GM12878 (cell line): ENCODE results near the gene C22orf15. TPM values are rescaled to one million over a fixed set of nuclear protein-coding genes. Genes with fewer than 3 reads are reported as not detected.

Experiments used
- BCL3 ChIP-seq: IDR thresholded peaks from 2 replicates; pipeline ENCODE4 v1.6.1; 2011; ENCODE audit warnings: borderline replicate concordance, low read depth, mild to moderate bottlenecking, moderate library complexity, low read length; ENCODE audit not compliant: insufficient read depth, poor library complexity, severe bottlenecking
- EZH2 ChIP-seq: IDR thresholded peaks from 2 replicates; pipeline ENCODE4 v1.6.1; 2012; ENCODE audit warnings: low read depth, mild to moderate bottlenecking, control low read depth, inconsistent platforms, low read length, borderline replicate concordance; ENCODE audit not compliant: control insufficient read depth
- FOXK2 ChIP-seq: fragments of 450-650 bp; IDR thresholded peaks from 2 replicates; pipeline ENCODE4 v1.6.1; 2017; ENCODE audit warnings: mild to moderate bottlenecking, moderate library complexity
- IRF3 ChIP-seq: fragments of 450-650 bp; IDR thresholded peaks from 2 replicates; pipeline ENCODE4 v1.6.1; 2014; ENCODE audit warnings: mild to moderate bottlenecking
- MAX ChIP-seq: IDR thresholded peaks from 2 replicates; pipeline ENCODE4 v1.6.1; 2012; ENCODE audit warnings: low read depth, low read length, improper control_type of control experiment
- PAX5 ChIP-seq: IDR thresholded peaks from 2 replicates; pipeline ENCODE4 v1.6.1; 2011; ENCODE audit warnings: low read depth, low read length, borderline replicate concordance
- RUNX3 ChIP-seq: IDR thresholded peaks from 2 replicates; pipeline ENCODE4 v1.6.1; 2012; ENCODE audit warnings: low read length, inconsistent platforms
- SMC3 ChIP-seq: IDR thresholded peaks from 2 replicates; pipeline ENCODE4 v1.6.1; 2011; ENCODE audit warnings: low read length, improper control_type of control experiment, borderline replicate concordance
- STAT1 ChIP-seq: fragments of 450-650 bp; conservative IDR thresholded peaks from 2 replicates; pipeline ENCODE4 v1.6.1; 2014; ENCODE audit warnings: antibody characterized with exemption, mild to moderate bottlenecking
- STAT3 ChIP-seq: IDR thresholded peaks from 2 replicates; pipeline ENCODE4 v1.6.1; 2011; ENCODE audit warnings: low read depth, low read length, improper control_type of control experiment
- TCF7 ChIP-seq: IDR thresholded peaks from 2 replicates; pipeline ENCODE4 v1.6.1; 2014; ENCODE audit warnings: antibody characterized with exemption, borderline replicate concordance
- USF2 ChIP-seq: IDR thresholded peaks from 2 replicates; pipeline ENCODE4 v1.6.1; 2011; ENCODE audit warnings: low read depth, low read length, improper control_type of control experiment, borderline replicate concordance
- ZBTB11 ChIP-seq: fragments of 450-650 bp; formaldehyde crosslinking; IDR thresholded peaks from 2 replicates; pipeline ENCODE4 v1.5.0; 2022; ENCODE audit warnings: mild to moderate bottlenecking, missing genetic modification characterization
- ZBTB40 ChIP-seq: fragments of 450-650 bp; IDR thresholded peaks from 2 replicates; pipeline ENCODE4 v1.6.1; 2016; ENCODE audit warnings: mild to moderate bottlenecking, moderate library complexity, borderline replicate concordance
- polyA plus RNA-seq, 11 experiments: library from polyadenylated mRNA; depleted of rRNA in 4 of 11; unstranded in 6 of 11; stranded (reverse) in 5 of 11; fragments of >200 nt; fragmentation: Nextera tagmentation in 4 of 11; fragmentation: Illumina TruSeq in 1 of 11; extraction: Ambion mirVana in 4 of 11; extraction: Trizol in 1 of 11; gene quantifications; 1 replicate in 1 of 11; 2 replicates in 10 of 11; pipeline versions ENCODE4 v1.2.1 to v1.2.3, GENCODE V29; 2011 to 2016; ENCODE audit warnings: inconsistent platforms in 2 of 11, missing spikeins in 2 of 11, low read depth in 1 of 11
- total RNA-seq, 4 experiments: library from RNA; depleted of rRNA in 3 of 4; stranded (reverse); fragments of >200 nt in 3 of 4; fragmentation: Illumina TruSeq in 1 of 4; extraction: Trizol in 1 of 4; gene quantifications; 2 replicates each; pipeline versions ENCODE4 v1.2.1 to v1.2.3, GENCODE V29; 2013 to 2021

C22orf15 gene
- total and polyA plus RNA-seq, 10 of the 15 experiments (the other 5 are each of a cell fraction or from before 2014, with no cell fraction given), result 0.05 to 0.47 (median 0.13) TPM; not detected in 3

GRCh38 chr22:23786752-23787599, 24.2 kb downstream of the C22orf15 start, which contains the start of gene SMARCB1 (continued):
- no peak for TF ChIP-seq BCL3
- TF ChIP-seq EZH2, result no peak
- TF ChIP-seq STAT3, result no peak
- TF ChIP-seq ZBTB11 (CRISPR knock-in tag), result no peak
- TF ChIP-seq RUNX3, result peak; percentile 18; the same call in 1 of the 2 replicates
- TF ChIP-seq FOXK2, result peak; percentile 95
- TF ChIP-seq ZBTB40, result peak; percentile 38; the same call in 1 of the 2 replicates
- no peak for TF ChIP-seq TCF7
- no peak for TF ChIP-seq IRF3
- no peak; the same call in 1 of the 2 replicates for TF ChIP-seq SMC3
- TF ChIP-seq PAX5, result no peak; the same call in 1 of the 2 replicates
- TF ChIP-seq USF2, result no peak
- TF ChIP-seq MAX, result no peak
- TF ChIP-seq STAT1, result no peak
